GM18498 (cell line): Measurements from ENCODE around the gene IFITM10.

Experiments
- ATAC-seq: cut with Tn5 transposase; IDR thresholded peaks from one replicate; pipeline ENCODE4 v1.9.1; 2021; ENCODE audit warnings: mild to moderate bottlenecking, moderate library complexity; ENCODE audit not compliant: unreplicated experiment

IFITM10 gene

GRCh38 chr11:1763796-1764661, 13.6 kb upstream of the IFITM10 start, which contains the start of gene CTSD:
Gene CTSD (minus strand): TSS chr11:1763927. CDS start chr11:1763859, 68 bp downstream.
- peak; percentile 82 for ATAC-seq

DNA sequence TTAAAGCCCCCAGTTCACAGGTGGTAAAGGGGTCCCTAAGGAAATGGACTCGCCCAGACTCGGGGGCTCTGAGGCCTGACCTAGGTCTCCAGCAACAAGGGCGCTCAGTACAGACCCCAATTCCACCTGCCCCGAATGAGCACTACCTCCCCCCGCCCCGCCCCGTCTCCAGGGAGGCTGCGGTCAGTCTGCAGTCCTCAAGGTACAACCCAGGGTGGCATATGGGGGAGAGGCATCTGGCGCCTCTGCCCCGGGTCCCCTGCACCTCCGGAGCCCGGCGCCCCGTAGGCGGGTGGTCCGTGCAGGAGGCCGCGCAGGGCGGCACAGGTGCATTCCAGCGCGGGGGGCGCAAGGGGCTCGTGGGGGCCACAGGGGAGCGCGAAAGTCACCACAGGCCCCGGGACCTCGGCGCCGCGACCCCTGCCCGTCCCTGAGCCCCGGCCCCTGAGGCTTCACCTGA, 13.0 kb upstream of the IFITM10 start:
- peak; percentile 25 for ATAC-seq

DNA sequence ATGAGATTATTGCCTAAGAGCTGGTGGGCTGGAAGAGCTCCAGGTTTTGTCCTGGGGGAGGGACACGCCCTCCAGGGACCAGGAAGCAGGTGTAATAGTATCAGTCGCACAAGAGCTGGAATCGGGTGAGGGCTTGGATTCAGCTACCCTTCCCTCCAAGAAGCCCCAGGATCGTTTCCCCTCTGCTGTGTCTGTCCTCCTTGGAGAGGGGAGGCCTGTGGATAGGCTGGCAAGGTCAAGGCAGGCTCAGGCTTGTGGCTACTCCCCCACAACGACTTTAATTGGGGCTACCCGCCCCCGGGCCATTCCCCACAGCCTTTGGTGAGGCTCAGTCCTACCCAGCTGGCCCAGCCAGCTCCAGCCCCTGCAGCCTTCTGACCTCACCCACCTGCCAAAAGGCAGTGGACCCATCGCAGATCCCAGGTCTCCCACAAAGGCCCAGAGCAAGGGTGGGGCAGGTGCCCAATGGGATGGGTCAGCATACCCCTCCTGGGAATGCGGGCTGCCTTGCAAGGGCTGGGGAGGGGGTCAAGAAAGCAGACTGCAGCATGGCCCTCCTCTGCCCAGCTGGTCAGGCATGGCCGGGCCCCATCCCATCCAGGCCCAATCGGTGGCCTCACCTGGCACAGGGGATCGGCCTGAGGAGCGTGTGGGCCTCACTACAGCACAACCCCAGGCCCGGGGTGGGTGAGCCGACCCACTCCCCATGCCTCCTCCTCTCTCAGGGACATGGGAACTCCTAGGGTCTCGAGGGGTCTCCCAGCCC, 12.3 kb upstream of the IFITM10 start:
- no peak for ATAC-seq

DNA sequence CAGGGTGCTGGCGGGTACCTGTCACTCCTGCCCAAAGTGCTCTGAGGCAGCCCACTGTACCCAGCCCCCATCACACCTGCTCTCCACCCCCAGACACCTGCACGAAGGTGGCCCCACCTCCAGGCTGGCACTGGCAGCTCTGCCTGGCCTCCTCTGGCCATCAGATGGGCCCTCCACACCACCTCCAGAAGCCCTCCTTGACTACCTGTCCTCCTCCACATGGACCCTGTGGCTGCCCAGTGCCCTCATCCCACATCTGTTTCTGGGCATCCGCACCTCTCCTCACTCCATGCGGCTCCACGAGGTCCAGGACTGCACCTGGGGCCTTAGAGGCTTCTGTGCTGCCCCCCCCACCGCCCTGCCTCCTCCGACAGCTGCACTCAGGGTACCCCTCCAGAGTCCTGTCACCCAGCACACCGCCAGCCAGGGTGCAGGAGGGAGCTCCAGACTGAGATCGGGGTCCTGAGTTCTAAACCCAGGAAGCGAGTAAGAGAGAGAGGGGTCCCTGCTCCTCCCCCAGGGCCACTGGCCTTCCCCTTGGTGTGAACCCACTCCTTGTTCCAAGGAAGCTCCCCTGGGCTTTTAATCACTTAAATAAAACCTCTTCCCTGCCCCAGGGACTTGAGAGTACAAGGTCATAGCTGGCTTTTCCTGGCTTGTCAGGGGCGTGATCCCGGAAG, 11.6 kb upstream of the IFITM10 start:
- no peak for ATAC-seq

DNA sequence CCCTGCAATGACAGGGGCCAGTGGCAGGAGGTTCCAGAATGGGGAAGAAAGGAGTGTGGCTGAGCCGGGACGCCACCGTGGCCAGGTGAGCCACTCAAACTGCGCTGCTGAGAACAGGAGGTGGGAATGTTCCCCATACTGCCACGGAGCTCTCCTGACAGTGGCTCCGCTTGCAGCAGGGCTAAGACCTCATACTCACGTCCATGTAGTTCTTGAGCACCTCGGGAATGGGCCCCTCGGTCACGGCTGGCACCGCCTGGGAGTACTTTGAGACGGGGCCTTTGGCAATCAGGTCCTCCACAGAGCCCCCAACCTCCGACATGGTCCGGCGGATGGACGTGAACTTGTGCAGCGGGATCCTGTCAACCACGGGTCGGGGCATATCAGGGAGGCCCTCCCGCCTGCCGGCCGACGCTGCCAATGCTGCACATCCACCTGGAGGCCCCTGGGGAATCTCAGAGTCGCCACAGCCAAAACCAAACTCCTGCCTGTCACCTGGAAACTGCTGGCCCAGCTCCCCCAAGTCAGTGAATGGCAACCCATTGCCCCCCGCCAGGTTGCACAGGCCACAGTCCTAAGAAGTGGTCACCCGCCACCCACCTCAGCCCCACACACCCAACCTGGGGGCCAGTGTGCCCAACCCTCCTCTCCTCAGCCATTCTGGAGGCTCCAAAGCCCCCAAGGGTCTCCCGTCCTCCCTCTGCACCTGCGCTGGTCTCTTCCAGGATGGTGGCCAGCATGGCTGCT, 10.9 kb upstream of the IFITM10 start:
- ATAC-seq, result no peak

- no peak for ATAC-seq
Observed at GRCh38 chr11:1760351-1761109, 10.1 kb upstream of the IFITM10 start.

DNA sequence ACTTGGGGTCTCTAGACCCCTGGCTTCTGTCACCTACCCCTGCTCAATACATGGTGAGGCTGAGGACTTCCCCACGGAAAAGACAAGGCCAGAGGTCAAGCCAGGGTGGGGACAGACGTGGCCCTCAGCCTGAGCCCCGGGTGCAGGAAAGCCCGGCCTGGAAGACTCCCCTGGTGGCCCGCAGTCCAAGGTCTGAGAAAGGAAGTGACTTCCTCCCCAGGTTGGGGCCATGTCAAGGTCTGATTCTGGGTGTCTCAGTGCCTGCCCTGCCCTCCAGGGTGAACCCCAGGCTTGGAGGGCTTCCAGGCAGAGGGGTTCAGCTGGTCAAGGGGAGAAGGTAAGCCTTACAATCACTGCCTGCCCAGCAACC, 9.4 kb upstream of the IFITM10 start:
- ATAC-seq, result no peak

DNA sequence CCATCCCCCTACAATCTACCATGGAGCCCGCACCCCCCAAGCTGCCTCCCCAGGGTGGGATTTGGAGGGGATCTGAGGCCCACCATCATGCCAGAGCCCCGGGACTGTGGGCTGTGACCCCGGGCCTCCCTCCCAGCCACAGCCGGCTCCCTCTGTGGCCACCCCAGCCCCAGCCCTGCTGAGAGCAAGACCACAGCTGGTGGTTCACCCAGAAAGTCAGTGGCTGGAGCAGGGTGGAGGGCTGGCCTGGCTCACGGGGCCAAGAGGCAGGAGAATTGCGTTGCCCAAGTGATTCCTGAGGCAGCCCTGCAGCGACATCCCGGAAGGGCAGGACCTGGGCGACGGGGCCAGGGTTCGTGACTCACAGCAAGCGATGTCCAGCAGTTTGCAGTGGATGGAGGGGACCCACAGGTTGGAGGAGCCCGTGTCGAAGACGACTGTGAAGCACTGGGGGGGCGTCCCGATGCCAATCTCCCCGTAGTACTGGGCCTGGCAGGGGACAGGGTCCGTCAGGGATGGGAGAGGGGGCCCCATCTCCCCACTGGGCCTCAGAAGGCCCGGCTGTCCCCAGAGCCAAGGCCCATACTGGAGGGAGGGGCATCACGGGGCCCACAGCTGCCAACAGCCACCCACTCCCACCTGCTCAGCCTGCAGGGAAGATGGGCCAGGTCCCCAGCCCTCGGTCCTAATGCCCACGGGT, 8.9 kb upstream of the IFITM10 start:
- no peak for ATAC-seq

DNA sequence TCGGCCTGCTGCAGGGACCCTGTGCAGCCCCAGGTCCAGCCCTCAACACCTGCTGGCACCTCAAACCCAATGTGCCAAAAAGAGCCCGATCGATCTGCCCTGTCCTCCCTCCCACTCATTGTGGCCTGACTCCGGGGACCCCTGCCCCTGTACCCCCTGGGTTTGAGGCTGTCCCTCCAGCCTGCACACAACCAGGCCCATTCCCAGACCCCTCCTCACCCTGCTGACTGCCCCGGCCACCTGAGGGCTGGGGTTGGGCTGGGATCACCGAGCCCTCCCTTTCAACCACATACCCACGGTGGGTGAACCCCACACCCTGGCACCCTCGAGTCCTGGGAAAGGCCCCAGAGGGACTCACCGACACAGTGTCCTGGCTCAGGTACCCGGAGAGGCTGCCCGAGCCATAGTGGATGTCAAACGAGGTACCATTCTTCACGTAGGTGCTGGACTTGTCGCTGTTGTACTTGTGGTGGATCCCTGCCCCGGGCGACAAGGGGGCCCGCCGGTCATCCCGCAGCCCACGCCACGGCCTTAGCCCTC, 8.3 kb upstream of the IFITM10 start:
- no peak for ATAC-seq

DNA sequence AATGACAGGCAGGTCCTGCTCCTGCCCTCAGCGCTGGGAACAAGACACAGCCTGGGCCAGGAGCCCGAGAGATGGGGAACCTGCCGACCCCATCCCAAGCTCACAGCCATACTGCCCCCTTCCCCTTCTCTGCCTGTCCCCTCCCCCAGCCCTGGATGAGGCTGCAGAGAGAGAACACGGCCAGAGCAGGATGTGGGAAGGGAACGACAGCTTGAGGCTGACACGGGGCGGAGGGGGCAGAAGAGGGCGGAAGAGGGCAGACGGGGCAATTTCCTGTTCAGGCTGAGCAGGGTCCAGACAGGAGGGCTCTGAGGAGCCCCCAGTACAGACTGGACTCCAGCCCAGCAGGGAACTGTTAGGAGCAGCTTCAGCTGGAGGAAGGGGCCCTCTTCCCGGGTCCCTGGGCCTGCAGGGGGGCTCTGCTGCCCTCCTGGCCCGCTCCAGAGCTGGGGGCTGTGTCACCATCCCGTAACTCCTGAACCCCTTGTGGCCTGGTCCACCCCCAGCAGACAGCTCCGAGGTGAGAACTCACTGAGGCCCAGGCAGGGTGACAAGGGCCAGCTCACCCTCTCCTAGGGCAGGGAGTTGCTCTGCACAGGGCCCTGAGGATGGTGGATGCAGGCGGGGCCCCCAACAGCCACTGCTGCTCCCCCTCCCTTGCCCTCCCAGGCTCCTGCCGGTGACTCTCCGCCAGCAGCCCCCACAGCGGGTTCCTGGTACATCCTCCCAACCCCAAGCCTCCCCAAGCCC, 7.6 kb upstream of the IFITM10 start:
- ATAC-seq, result no peak

GRCh38 chr11:1756791-1757771, 6.7 kb upstream of the IFITM10 start:
- no peak for ATAC-seq

- ATAC-seq, result no peak
Observed at GRCh38 chr11:1755692-1756561, 5.5 kb upstream of the IFITM10 start.

GRCh38 chr11:1755344-1755691, 4.9 kb upstream of the IFITM10 start:
- ATAC-seq, result no peak

GRCh38 chr11:1754376-1755150, 4.2 kb upstream of the IFITM10 start:
- no peak for ATAC-seq

GRCh38 chr11:1753929-1754305, 3.5 kb upstream of the IFITM10 start:
- ATAC-seq, result no peak
